ENCODE measurements around the gene WDFY3.

Gene WDFY3

GRCh38 chr4:84782517-84782916, 184.0 kb downstream of the WDFY3 start:
- no peak for DNase-seq

GRCh38 chr4:84780719-84781118, 185.8 kb downstream of the WDFY3 start:
- DNase-seq = no peak

DNA sequence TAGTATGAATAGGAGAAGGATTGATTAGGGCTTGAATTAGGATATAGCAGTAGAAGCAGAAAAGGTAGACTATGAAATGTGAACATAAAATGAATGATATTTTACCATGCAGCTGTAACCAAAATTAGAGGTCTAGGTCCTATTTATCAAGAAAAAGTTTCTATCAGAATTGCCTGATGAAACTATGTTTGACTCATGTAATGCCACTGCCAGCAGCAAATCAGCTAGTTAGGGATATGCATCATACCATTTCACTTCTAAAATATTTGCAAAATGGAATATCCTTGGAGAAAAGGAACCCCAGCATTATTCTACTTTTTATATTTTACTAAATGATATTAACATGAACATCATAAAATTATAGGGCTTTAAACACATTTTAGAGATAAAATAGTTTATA, 188.4 kb downstream of the WDFY3 start:
- no peak for DNase-seq

DNA sequence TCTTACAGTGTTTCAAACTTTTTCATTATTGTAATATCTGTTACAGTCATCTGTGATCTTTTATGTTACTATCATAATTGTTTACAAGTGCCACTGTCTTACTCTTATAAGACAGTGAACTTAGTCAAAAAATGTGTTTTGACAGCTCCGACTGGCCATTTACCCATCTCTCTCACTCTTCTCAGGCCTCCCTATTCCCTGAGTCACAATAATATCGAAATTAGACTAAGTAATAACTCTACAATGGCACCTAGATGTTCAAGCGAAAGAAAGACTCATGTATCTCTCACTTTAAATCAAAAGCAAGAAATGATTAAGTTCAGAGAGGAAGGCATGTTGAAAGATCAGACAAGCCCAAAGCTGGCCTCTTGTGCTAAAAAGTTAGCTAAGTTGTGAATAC, 199.3 kb downstream of the WDFY3 start:
- peak; percentile 48 for DNase-seq

DNA sequence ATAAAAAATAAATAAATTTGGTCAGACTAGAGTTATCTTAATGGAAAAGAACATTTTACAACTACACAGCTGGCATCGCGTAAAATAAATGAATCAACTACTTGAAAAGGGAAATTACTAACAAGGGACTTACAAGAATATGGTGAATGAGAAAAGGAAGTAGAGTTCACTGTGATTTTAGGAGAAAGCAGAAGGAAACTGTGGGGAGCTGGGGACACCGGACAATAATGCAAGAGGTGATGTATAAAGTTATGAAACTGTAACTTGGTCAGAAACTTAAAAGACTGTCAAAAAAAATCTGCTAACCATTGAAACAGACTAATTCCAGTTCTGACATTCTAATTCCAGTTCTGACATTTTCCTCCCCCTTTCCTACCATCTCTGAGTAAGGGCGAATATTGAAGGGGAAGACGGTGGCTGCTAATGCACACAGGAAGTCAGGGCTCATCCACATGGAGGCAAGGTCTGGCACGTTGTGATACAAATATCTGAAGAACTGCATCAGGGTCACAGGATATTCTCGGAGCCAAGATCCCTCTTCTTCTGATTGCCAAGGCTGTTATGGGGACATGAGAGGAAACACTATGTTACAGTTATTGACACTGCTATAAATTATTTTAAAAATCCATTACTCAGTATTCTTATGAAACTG, 213.0 kb downstream of the WDFY3 start:
- DNase-seq = no peak

DNA sequence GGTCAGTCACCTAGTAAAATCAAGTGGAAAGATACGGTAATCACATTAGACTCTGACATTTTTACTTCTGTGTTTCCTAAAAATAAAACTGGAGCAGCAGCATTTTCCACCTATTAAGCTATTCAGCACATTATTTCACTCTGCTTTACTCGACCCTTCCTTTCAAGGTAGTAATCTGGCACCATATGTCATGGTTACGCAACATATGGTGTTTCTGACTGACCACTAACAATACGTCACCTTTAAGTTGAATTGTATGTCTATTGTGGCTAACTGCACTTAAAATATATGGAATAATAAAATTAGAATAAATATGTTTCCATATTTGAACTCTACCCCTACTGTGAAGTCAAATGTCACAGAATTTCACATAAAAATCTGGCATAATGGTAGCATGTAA, 214.8 kb downstream of the WDFY3 start:
- DNase-seq = no peak

DNA sequence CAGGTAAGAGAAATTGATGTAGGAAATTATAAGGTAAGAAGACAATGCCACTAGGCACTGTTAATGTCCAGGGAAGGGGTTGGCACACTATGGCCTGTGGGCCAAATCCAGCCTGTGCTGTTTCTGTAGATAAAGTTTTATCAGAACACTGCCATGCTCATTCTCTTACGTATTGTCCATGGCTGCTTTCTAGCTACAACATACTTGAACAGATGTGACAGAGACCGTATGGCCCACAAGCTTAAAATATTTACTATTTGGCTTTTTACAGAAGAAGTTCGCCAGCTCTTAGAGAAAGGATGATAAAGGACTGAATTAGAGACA, 215.6 kb downstream of the WDFY3 start:
- no peak for DNase-seq

DNA sequence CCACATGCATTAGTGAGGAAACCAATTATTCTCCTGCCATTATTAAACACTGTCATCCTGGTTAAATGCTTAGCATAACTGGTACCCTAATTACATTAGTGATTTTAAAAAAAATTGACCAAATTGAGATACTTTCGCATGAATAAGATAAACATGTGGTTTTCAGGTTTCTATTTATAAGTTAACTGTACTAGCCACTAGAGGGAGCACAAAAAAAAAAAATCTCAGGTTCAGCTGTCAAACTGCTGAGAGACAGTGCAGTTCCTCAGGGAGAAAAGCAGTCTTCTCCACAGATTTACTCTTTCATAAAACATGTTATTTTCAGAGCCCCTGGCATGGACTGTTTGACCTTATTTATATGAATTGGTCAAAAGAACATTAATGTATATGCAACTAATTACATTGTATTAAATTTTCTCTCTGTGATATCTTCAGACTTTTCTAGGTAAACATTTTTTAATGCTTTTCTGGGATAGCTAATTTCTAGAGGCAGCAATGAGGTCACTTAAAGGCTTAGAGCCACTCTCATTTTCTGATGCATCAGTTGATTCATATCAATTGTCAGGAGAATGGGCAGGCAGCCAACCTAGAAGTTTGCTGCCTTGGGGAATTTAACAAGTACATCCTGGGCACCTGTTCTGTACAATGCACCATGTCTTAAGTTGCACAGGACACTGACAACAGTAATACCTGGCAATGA, 216.1 kb downstream of the WDFY3 start:
- no peak for DNase-seq

- no peak for DNase-seq
These were observed 226.4 kb downstream of the WDFY3 start for GRCh38 chr4:84740057-84740456.

- no peak for DNase-seq
These were observed 227.9 kb downstream of the WDFY3 start for GRCh38 chr4:84738622-84739021.

GRCh38 chr4:84737656-84738055, 228.8 kb downstream of the WDFY3 start:
- DNase-seq = no peak

GRCh38 chr4:84734037-84734436, 232.5 kb downstream of the WDFY3 start:
- no peak for DNase-seq

- DNase-seq = no peak
These were observed 233.0 kb downstream of the WDFY3 start for GRCh38 chr4:84733343-84734033.

DNA sequence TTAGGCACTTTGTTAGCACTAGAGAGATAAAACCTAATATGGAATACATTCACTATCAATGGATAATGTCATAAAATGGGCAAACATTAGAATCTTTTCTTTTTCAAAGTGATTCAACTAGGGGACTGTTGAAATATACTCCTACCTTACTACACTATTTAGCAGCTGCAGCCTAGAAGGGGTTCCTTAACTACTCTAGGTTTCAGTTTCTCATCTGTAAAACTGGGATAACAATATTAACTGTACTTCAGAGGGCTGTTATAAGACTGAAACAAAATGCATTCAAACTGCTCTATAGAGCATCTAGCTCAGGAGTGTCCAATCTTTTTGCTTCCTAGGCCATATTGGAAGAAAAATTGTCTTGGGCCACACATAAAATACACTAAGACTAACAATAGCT, 236.1 kb downstream of the WDFY3 start:
- no peak for DNase-seq

DNA sequence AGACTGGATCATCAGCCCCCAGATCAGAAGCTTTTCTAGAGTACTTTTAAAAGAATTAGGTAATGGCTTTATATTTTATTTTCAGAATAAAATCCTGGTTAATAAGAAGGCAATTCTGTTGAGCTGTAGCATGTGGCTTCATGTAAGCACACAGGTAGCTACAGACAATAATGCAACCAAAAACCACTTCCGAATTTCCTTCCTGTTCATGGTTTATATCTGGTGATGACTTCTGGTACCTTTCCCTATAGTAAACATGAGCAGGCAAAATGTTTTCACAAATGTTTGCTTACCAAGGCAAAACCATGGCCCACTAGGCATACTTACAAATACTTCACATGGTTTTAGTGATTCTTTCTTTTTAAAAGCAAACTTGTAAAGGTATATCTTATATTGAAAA, 239.0 kb downstream of the WDFY3 start:
- DNase-seq = no peak

DNA sequence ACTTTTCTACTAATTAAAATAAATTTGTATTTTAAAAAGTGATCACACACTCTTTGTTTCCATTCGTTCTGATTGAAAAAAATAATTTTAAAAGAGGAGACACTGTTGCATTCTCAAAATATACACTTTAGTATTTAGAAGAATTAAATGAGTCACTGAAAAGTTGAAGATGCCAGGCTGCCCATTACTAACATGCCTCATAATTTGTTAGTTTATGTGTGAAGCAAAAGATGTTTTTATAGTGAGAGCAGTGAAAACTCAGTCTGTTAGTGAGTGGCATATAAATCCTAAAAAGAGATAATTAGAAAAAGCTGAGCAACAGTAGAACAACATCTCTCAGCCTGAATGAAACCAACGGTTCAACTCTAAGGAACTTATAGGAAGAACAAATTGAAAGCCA, 240.1 kb downstream of the WDFY3 start:
- DNase-seq = no peak

GRCh38 chr4:84722720-84723119, 243.8 kb downstream of the WDFY3 start:
- DNase-seq = no peak

DNA sequence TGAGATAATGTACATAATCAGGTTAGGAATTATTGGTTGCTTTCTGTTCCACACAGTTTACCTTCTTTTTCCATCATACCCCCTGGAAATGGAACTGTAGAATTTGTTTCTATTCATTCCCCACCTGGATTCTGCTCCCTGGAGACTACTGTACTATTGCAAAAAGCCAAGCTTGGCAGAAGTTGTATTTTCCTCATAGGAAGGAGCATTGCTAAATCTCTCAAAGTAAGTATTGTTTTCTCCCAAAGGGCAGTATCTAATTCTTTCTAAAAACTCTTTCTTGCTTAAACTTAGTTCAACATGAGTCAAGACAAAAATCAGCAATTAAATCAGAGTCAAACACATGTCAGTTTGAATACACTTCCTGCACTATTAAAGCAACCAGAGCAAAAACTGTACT, 247.4 kb downstream of the WDFY3 start:
- DNase-seq = no peak

DNA sequence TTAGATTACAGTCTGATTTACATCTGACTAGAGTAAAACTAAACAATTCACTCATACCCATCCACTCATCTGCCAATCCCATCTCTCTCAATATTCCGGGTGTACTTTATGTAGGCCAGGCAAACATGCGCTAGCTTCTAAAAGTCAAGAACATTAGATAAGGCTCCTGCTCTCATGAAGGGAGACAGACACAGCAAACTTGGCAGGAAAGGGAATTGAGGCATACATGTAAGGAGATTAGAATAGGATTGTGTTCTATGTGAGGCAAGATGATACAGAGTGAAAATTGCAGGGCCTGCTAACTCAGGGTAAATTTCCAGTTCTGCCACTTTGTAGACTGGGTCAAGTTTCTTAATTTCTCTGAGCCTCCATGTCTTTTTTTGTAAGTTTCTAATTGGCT, 247.8 kb downstream of the WDFY3 start:
- no peak for DNase-seq

DNA sequence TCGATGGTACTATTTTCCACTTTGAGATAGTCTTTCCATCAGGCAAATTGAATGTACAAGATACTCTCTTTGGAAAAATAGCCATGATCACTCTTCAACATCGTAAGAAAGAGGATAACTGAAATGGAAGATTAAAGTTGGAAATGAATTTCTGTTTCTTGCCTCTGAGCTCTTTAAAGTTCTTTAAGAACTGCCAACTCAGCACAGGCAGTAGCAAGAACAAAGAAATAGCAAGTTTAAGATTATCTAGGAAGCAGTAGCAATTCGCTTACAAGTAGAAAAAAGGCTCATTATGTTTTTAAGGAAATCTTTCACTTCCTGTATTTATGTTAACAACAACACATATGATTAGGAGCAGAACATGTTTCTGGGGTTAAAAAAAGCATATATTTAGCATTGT, 255.9 kb downstream of the WDFY3 start:
- DNase-seq = no peak

DNA sequence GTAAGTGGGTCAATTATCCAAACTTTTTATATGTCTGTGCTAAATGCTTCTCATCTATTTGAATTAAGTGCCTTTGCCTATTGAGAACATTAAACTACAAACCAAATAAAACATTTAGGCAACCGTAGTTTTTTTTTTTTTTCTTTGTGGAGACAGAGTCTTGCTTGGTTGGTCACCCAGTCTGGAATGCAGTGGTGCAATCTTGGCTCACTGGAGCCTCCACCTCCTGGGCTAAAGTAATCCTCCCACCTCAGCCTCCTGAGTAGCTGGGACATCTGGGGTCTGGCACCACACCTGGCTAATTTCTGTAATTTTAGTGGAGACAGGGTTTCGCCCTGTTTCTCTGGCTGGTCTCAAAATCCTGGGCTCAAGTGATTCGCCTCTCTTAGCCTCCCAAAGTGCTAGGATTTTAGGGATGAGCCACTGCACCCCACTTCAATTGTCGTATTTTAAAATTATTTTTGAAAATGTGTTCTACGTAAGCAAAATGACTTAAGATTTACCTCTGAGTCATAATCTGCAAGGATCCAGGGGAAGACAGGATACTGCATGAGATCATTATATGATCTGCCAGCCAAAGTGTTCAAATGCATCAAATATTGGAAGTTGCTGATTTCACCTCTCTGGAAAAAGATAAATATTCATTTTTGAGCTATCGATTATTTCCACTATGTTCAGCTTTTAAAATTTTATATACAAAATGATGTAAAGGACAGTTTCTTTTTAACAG, 257.9 kb downstream of the WDFY3 start:
- DNase-seq = no peak

GRCh38 chr4:84706286-84706685, 260.2 kb downstream of the WDFY3 start:
- DNase-seq = no peak

- no peak for DNase-seq
These were observed 267.4 kb downstream of the WDFY3 start for GRCh38 chr4:84699001-84699671.
